Ishikawa (cell line): ENCODE data around the gene GOLGA5.

Source experiments
- CEBPB ChIP-seq: IDR thresholded peaks from 2 replicates; pipeline ENCODE4 v1.6.1; 2012
- CREB1 ChIP-seq: IDR thresholded peaks from 2 replicates; pipeline ENCODE4 v1.6.1; 2012; ENCODE audit warnings: low read depth
- EGR1 ChIP-seq: IDR thresholded peaks from 2 replicates; pipeline ENCODE4 v1.6.1; 2012
- EP300 ChIP-seq: IDR thresholded peaks from 2 replicates; pipeline ENCODE4 v1.6.1; 2012; ENCODE audit warnings: borderline replicate concordance
- FOXM1 ChIP-seq: IDR thresholded peaks from 2 replicates; pipeline ENCODE4 v1.6.1; 2012; ENCODE audit warnings: low read depth, borderline replicate concordance
- MAX ChIP-seq: IDR thresholded peaks from 2 replicates; pipeline ENCODE4 v1.6.1; 2012
- NFIC ChIP-seq: IDR thresholded peaks from 2 replicates; pipeline ENCODE4 v1.6.1; 2012
- RAD21 ChIP-seq: IDR thresholded peaks from 2 replicates; pipeline ENCODE4 v1.6.1; 2012; ENCODE audit warnings: low read depth
- REST ChIP-seq: IDR thresholded peaks from 2 replicates; pipeline ENCODE4 v1.6.1; 2012; ENCODE audit warnings: low read depth, mild to moderate bottlenecking
- TAF1 ChIP-seq: IDR thresholded peaks from 2 replicates; pipeline ENCODE4 v1.6.1; 2012; ENCODE audit warnings: low read depth, mild to moderate bottlenecking
- TCF12 ChIP-seq: IDR thresholded peaks from 2 replicates; pipeline ENCODE4 v1.6.1; 2012; ENCODE audit warnings: low read depth
- TEAD4 ChIP-seq: IDR thresholded peaks from 2 replicates; pipeline ENCODE4 v1.6.1; 2012
- USF1 ChIP-seq: IDR thresholded peaks from 2 replicates; pipeline ENCODE4 v1.6.1; 2012
- YY1 ChIP-seq: IDR thresholded peaks from 2 replicates; pipeline ENCODE4 v1.6.1; 2012; ENCODE audit warnings: low read depth
- ZBTB7A ChIP-seq: IDR thresholded peaks from 2 replicates; pipeline ENCODE4 v1.6.1; 2012; ENCODE audit warnings: low read depth

GOLGA5 gene

GRCh38 chr14:92847278-92847677, 53.2 kb downstream of the GOLGA5 start:
- no peak for TF ChIP-seq FOXM1
- TF ChIP-seq TEAD4: no peak

GRCh38 chr14:92847749-92848148, 53.6 kb downstream of the GOLGA5 start:
- TF ChIP-seq YY1: no peak
- no peak for TF ChIP-seq MAX
- TF ChIP-seq REST: no peak
- TF ChIP-seq CEBPB: no peak
- no peak for TF ChIP-seq NFIC
- TF ChIP-seq FOXM1: no peak
- no peak for TF ChIP-seq ZBTB7A
- TF ChIP-seq CREB1: no peak
- no peak for TF ChIP-seq TAF1
- no peak for TF ChIP-seq USF1
- TF ChIP-seq EP300: no peak
- no peak for TF ChIP-seq TCF12
- TF ChIP-seq RAD21: no peak
- TF ChIP-seq EGR1: no peak
- TF ChIP-seq TEAD4: no peak

GRCh38 chr14:92848887-92849286, 54.8 kb downstream of the GOLGA5 start:
- TF ChIP-seq NFIC: peak; percentile 76
- 0 out of 2 replicates have a peak, but pooled peaks have one; percentile 73 for TF ChIP-seq TCF12
- peak; percentile 44; the same call in 1 of the 2 replicates for TF ChIP-seq EP300
- TF ChIP-seq FOXM1: no peak

GRCh38 chr14:92850492-92850891, 56.4 kb downstream of the GOLGA5 start:
- TF ChIP-seq TAF1: no peak
- no peak for TF ChIP-seq EGR1
- no peak for TF ChIP-seq CREB1
- TF ChIP-seq TCF12: no peak

GRCh38 chr14:92860049-92860840, 66.1 kb downstream of the GOLGA5 start:
- TF ChIP-seq TCF12: no peak
- TF ChIP-seq FOXM1: no peak
- TF ChIP-seq NFIC: no peak
- TF ChIP-seq EP300: no peak
- no peak for TF ChIP-seq TEAD4
- no peak for TF ChIP-seq EGR1
- TF ChIP-seq TAF1: no peak
- no peak for TF ChIP-seq ZBTB7A
- TF ChIP-seq MAX: no peak
- TF ChIP-seq CREB1: no peak
- TF ChIP-seq YY1: no peak

- no peak for TF ChIP-seq FOXM1
- TF ChIP-seq TCF12: no peak
- TF ChIP-seq USF1: no peak
- TF ChIP-seq TAF1: no peak
- no peak for TF ChIP-seq CEBPB
- TF ChIP-seq MAX: no peak
- no peak for TF ChIP-seq EGR1
- TF ChIP-seq CREB1: no peak
- no peak for TF ChIP-seq EP300
- no peak for TF ChIP-seq YY1
- no peak for TF ChIP-seq ZBTB7A
- TF ChIP-seq RAD21: no peak
- TF ChIP-seq REST: no peak
- TF ChIP-seq TEAD4: no peak
- TF ChIP-seq NFIC: no peak
Measured at GRCh38 chr14:92861856-92862745, 68.0 kb downstream of the GOLGA5 start.
